OCI-LY1 (cell line): ENCODE measurements around the gene RANBP2.
"Not testable (repeated sequence)": the region's sequence is repeated elsewhere in the genome, so short reads cannot be mapped to it uniquely, and the experiment has no call there.

Experiments used
- CTCF ChIP-seq: fragments of 200-600 bp; sonication (generic), shearing (Covaris generic); IDR thresholded peaks from 2 replicates; pipeline ENCODE4 v1.5.1; 2017; ENCODE audit warnings: mild to moderate bottlenecking, antibody characterized with exemption, low read length, moderate library complexity, mixed read lengths
- EZH2 ChIP-seq: fragments of 200-600 bp; sonication (generic), shearing (Covaris generic); IDR thresholded peaks from 2 replicates; pipeline ENCODE4 v1.8.0; 2017; ENCODE audit warnings: borderline replicate concordance, mixed run types, mild to moderate bottlenecking, antibody characterized with exemption, low read length, moderate library complexity, mixed read lengths

GRCh38 chr2:108690001-108690400 lies 29.3 kb upstream of the RANBP2 start:
- TF ChIP-seq CTCF, EZH2: not testable (repeated sequence)
